ENCODE results near the gene FYN. TPM values are rescaled to one million over a fixed set of nuclear protein-coding genes. Genes with fewer than 3 reads are reported as not detected.
A peak's percentile ranks its signal among the peaks of the same experiment; 100 is the strongest.

Gene FYN
- total and polyA plus RNA-seq, 2 of the 8 experiments (the other 6 are each of a cell fraction or from before 2014, with no cell fraction given): 46.8 to 97.2 TPM

- Histone ChIP-seq H4K20me1 (replicated peaks in 1 of 2; ENCODE audit: control insufficient read depth in 1 of 2, insufficient read depth in 2 of 2, low read length in 2 of 2) (no peaks in the 10 kb centered on the region), H3K4ac (replicated peaks; ENCODE audit: insufficient read length, low read depth, low read length) (no peak overlapping the region), H2BK120ac (replicated peaks; ENCODE audit: low read depth, low read length) (no peak overlapping the region), H4K91ac (replicated peaks; ENCODE audit: insufficient read length, low read length) (no peak overlapping the region), H2BK20ac (ENCODE audit: low read length) (no peak overlapping the region), H3K23me2 (ENCODE audit: low read depth, low read length) (no peaks in the 10 kb centered on the region), H3K23ac (ENCODE audit: insufficient read length) (no peak overlapping the region), H3K4me3 (ENCODE audit: extremely low read depth in 1 of 4, insufficient read depth in 2 of 4, low read depth in 3 of 4, low read length in 4 of 4) (no peak overlapping the region), H2AK5ac (ENCODE audit: low read depth, low read length) (no peak overlapping the region), H2BK15ac (ENCODE audit: low read length) (no peak overlapping the region), H3K9ac (replicated peaks in 1 of 4; ENCODE audit: extremely low read depth in 1 of 4, low read depth in 3 of 4, low read length in 3 of 4) (no peak overlapping the region), H3K56ac (replicated peaks; ENCODE audit: insufficient read length, low read depth, low read length) (no peak overlapping the region), H2BK12ac (ENCODE audit: low read depth, low read length) (no peak overlapping the region), H3K18ac (ENCODE audit: extremely low read depth, low read length) (no peak overlapping the region), H3K27me3 (replicated peaks in 1 of 4; ENCODE audit: control insufficient read depth in 3 of 4, extremely low read depth in 1 of 4, insufficient read depth in 3 of 4, low read length in 3 of 4) (no peaks in the 10 kb centered on the region), H3K79me2 (ENCODE audit: control insufficient read depth in 1 of 2, insufficient read depth in 2 of 2, low read length in 2 of 2) (no peaks in the 10 kb centered on the region; a peak in 1 of 4 replicates), H2AFZ (ENCODE audit: low read length) (no peak overlapping the region), H3K27ac (ENCODE audit: low read depth, low read length) (no peak overlapping the region), H4K8ac (ENCODE audit: extremely low read depth, insufficient read depth, low read length) (0 out of 2 replicates have a peak overlapping the region, but pooled peaks have one; percentile 76), H3K4me2 (ENCODE audit: insufficient read depth in 1 of 2, low read depth in 2 of 2, low read length in 2 of 2) (no peak overlapping the region), H3K14ac (ENCODE audit: insufficient read length) (no peak overlapping the region), H3K4me1 (replicated peaks in 1 of 4; ENCODE audit: control insufficient read depth in 3 of 4, insufficient read depth in 4 of 4, low read length in 3 of 4) (no peaks in the 10 kb centered on the region), H3K9me3 (ENCODE audit: insufficient read depth in 2 of 2, low read depth in 1 of 2, low read length in 1 of 2) (no peaks in the 10 kb centered on the region), H3K79me1 (ENCODE audit: low read depth, low read length) (peaks cover 4% of the 10 kb centered on the region; the same call in 1 of the 2 replicates), H3K36me3 (ENCODE audit: control insufficient read depth in 2 of 4, insufficient read depth in 4 of 4, low read length in 3 of 4) (no peaks in the 10 kb centered on the region), H2BK5ac (ENCODE audit: low read depth, low read length) (no peak overlapping the region), H4K5ac (ENCODE audit: insufficient read length, low read depth, low read length) (no peak overlapping the region)
- FAIRE-seq (no peak), DNase-seq (ENCODE audit: low read depth in 1 of 2, low spot score in 2 of 2) (no peak)
- ChIA-PET POLR2A (ENCODE audit: partially characterized antibody) (no interaction called here), CTCF (ENCODE audit: partially characterized antibody) (interaction anchor here (1.3 to 7.1 kb wide), 3 partner anchors 9 to 16 kb away, joined by 3 to 33 read pairs (median 22); no protein-coding TSS in a partner anchor)
- 87% methylated on average over 4 of the region's 4 CpGs; no CpG with 5 or more reads in 1 of the 2 experiments for WGBS, 2 experiments (ENCODE audit: extremely low coverage in 1 of 2, insufficient coverage in 1 of 2, insufficient read length in 1 of 2, insufficient replicate concordance in 2 of 2, low coverage in 1 of 2, low lambda C conversion rate in 2 of 2, missing lambda C conversion rate in 1 of 2)
- TF ChIP-seq ASH2L (IDR thresholded peaks at IDR 0.05; ENCODE audit: low read length): no peak
These were observed 134.0 kb downstream of the FYN start for GRCh38 chr6:111739257-111739696.
